K562 (cell line): ENCODE measurements around the gene MRPL48. TPM values are rescaled to one million over a fixed set of nuclear protein-coding genes. Genes with fewer than 3 reads are reported as not detected.

Experiments
- NCOR1 ChIP-seq: fragments of 450-650 bp; IDR thresholded peaks from 2 replicates; pipeline ENCODE4 v1.6.1; 2016; ENCODE audit warnings: mild to moderate bottlenecking, moderate library complexity
- NR3C1 ChIP-seq: sonication (generic); formaldehyde crosslinking; IDR thresholded peaks from 2 replicates; pipeline ENCODE4 v1.8.1; 2022; ENCODE audit warnings: missing genetic modification reagents
- RB1 ChIP-seq: fragments of 450-650 bp; IDR thresholded peaks from 2 replicates; pipeline ENCODE4 v1.6.1; 2017; ENCODE audit warnings: low read depth, mild to moderate bottlenecking
- RBM17 ChIP-seq: fragments of 200-400 bp; formaldehyde crosslinking; IDR thresholded peaks from 2 replicates; pipeline ENCODE4 v1.6.1; 2017; ENCODE audit warnings: low read depth, mild to moderate bottlenecking, low read length, borderline replicate concordance
- SAFB ChIP-seq: fragments of 200-400 bp; formaldehyde crosslinking; IDR thresholded peaks from 2 replicates; pipeline ENCODE4 v1.6.1; 2017; ENCODE audit warnings: low read depth, low read length, borderline replicate concordance
- SIRT6 ChIP-seq: IDR thresholded peaks from one replicate; pipeline ENCODE4 v1.6.1; 2012; ENCODE audit warnings: low read depth, mild to moderate bottlenecking, control low read depth, inconsistent platforms, low read length, moderate library complexity
- SMARCE1 ChIP-seq: fragments of 450-650 bp; IDR thresholded peaks from 2 replicates; pipeline ENCODE4 v1.7.1; 2016; ENCODE audit warnings: mild to moderate bottlenecking
- SRSF1 ChIP-seq: fragments of 200-400 bp; formaldehyde crosslinking; IDR thresholded peaks from 2 replicates; pipeline ENCODE4 v1.6.1; 2017; ENCODE audit warnings: mild to moderate bottlenecking, low read depth, low read length, moderate library complexity
- STAG1 ChIP-seq: sonication (generic); formaldehyde crosslinking; IDR thresholded peaks from 2 replicates; pipeline ENCODE4 v1.5.0; 2020; ENCODE audit warnings: missing genetic modification reagents, borderline replicate concordance
- ZBTB1 ChIP-seq: sonication (generic); formaldehyde crosslinking; IDR thresholded peaks from 2 replicates; pipeline ENCODE4 v1.8.1; 2023; ENCODE audit warnings: missing genetic modification reagents, low read depth, mild to moderate bottlenecking, borderline replicate concordance
- ZNF561 ChIP-seq: fragments of 450-650 bp; formaldehyde crosslinking; conservative IDR thresholded peaks from 2 replicates; pipeline ENCODE4 v1.4.0; 2020; ENCODE audit warnings: mild to moderate bottlenecking, moderate library complexity
- polyA plus RNA-seq, 8 experiments: library from polyadenylated mRNA; depleted of rRNA in 4 of 8; stranded (reverse) in 5 of 8; unstranded in 3 of 8; fragments of >200 nt; fragmentation: Nextera tagmentation in 2 of 8; fragmentation: Illumina TruSeq in 1 of 8; extraction: Ambion mirVana in 2 of 8; extraction: Trizol in 1 of 8; gene quantifications; 2 replicates each; pipeline versions ENCODE4 v1.2.1 to v1.2.3, GENCODE V29; 2011 to 2014; ENCODE audit warnings: inconsistent platforms in 1 of 8, missing spikeins in 1 of 8
- total RNA-seq, 7 experiments: library from RNA; depleted of rRNA in 6 of 7; stranded (reverse); fragments of >200 nt in 6 of 7; fragmentation: Illumina TruSeq in 2 of 7; extraction: Trizol in 2 of 7; gene quantifications; 2 replicates each; pipeline versions ENCODE4 v1.2.1 to v1.2.3, GENCODE V29; 2011 to 2021; ENCODE audit warnings: low replicate concordance in 1 of 7
- TF ChIP-seq, protein P1 (sequence below): sonication (generic); formaldehyde crosslinking; IDR thresholded peaks from 2 replicates; pipeline ENCODE4 v1.4.0; 2020; ENCODE audit warnings: mild to moderate bottlenecking, missing genetic modification reagents
- TF ChIP-seq, protein P2 (sequence below): IDR thresholded peaks from 2 replicates; pipeline ENCODE4 v1.6.1; 2012; ENCODE audit warnings: low read depth, low read length, improper control_type of control experiment, borderline replicate concordance
- TF ChIP-seq, protein P3 (sequence below): fragments of 450-650 bp; formaldehyde crosslinking; conservative IDR thresholded peaks from 2 replicates; pipeline ENCODE4 v1.4.0; 2022; ENCODE audit warnings: mild to moderate bottlenecking, missing genetic modification characterization
- TF ChIP-seq, protein P4 (sequence below): fragments of 250-450 bp; sonication (Bioruptor Pico); IDR thresholded peaks from 2 replicates; pipeline ENCODE4 v1.8.0; 2021; ENCODE audit warnings: mild to moderate bottlenecking, moderate library complexity
- TF ChIP-seq, protein P5 (sequence below): sonication (generic); formaldehyde crosslinking; IDR thresholded peaks from 2 replicates; pipeline ENCODE4 v1.8.0; 2022; ENCODE audit warnings: mild to moderate bottlenecking, low read depth, missing genetic modification reagents
- TF ChIP-seq, protein P6 (sequence below): fragments of 450-650 bp; IDR thresholded peaks from 2 replicates; pipeline ENCODE4 v1.6.1; 2014; ENCODE audit warnings: low read depth, mild to moderate bottlenecking, moderate library complexity, borderline replicate concordance

Gene MRPL48
- total and polyA plus RNA-seq, 9 of the 15 experiments (the other 6 are each of a cell fraction or from before 2014, with no cell fraction given): 66.0 to 237 (median 104) TPM

DNA sequence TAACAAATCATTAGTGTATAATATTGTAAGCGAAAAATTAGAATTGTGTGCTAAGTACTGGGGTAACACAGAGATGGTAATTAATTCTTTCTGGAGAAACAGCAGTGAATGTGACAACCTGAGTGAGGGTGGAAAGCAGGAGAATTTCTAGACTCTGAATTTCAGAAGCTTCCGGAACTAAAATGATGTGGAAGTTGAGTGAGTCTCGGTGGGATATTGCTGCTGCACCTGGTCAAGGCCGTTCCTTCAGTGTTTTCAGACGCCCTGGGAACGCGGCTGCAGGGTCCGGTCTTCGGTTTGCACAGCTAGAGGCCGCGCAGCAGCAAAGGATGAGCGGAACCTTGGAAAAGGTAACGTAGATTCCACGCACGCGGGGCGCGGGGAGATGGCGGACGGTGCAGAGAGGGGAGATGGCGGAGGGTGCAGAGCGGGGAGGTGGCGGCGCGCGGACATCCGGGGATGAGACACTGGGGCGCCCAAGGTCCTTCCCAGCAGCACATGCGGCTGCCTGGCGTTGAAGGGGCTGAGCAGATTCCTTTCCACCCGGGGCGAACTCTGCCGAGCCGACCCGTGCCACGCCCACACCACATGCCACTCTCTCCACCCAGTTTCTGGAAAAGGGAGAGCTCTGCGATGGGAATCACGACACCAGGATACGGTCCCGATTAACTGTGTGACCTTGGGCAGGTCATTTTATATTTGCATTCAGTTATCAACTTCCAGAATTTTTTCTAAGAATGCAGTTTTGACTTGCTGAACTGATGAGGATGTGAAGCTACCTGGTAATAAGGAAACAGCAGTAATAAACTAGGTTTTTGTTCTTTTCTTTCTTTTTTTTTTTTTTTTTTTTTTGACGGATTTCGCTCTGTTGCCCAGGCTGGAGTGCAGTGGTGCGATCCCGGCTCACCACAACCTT lies at the start of gene MRPL48 (continued):
- TF ChIP-seq, protein P1, sequence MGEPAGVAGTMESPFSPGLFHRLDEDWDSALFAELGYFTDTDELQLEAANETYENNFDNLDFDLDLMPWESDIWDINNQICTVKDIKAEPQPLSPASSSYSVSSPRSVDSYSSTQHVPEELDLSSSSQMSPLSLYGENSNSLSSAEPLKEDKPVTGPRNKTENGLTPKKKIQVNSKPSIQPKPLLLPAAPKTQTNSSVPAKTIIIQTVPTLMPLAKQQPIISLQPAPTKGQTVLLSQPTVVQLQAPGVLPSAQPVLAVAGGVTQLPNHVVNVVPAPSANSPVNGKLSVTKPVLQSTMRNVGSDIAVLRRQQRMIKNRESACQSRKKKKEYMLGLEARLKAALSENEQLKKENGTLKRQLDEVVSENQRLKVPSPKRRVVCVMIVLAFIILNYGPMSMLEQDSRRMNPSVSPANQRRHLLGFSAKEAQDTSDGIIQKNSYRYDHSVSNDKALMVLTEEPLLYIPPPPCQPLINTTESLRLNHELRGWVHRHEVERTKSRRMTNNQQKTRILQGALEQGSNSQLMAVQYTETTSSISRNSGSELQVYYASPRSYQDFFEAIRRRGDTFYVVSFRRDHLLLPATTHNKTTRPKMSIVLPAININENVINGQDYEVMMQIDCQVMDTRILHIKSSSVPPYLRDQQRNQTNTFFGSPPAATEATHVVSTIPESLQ (CRISPR knock-in tag): no peak
- TF ChIP-seq, protein P2, sequence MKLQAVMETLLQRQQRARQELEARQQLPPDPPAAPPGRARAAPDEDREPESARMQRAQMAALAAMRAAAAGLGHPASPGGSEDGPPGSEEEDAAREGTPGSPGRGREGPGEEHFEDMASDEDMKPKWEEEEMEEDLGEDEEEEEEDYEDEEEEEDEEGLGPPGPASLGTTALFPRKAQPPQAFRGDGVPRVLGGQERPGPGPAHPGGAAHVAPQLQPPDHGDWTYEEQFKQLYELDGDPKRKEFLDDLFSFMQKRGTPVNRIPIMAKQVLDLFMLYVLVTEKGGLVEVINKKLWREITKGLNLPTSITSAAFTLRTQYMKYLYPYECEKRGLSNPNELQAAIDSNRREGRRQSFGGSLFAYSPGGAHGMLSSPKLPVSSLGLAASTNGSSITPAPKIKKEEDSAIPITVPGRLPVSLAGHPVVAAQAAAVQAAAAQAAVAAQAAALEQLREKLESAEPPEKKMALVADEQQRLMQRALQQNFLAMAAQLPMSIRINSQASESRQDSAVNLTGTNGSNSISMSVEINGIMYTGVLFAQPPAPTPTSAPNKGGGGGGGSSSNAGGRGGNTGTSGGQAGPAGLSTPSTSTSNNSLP: no peak
- TF ChIP-seq, protein P3, sequence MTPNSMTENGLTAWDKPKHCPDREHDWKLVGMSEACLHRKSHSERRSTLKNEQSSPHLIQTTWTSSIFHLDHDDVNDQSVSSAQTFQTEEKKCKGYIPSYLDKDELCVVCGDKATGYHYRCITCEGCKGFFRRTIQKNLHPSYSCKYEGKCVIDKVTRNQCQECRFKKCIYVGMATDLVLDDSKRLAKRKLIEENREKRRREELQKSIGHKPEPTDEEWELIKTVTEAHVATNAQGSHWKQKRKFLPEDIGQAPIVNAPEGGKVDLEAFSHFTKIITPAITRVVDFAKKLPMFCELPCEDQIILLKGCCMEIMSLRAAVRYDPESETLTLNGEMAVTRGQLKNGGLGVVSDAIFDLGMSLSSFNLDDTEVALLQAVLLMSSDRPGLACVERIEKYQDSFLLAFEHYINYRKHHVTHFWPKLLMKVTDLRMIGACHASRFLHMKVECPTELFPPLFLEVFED (CRISPR knock-in tag): no peak
- TF ChIP-seq, protein P4, sequence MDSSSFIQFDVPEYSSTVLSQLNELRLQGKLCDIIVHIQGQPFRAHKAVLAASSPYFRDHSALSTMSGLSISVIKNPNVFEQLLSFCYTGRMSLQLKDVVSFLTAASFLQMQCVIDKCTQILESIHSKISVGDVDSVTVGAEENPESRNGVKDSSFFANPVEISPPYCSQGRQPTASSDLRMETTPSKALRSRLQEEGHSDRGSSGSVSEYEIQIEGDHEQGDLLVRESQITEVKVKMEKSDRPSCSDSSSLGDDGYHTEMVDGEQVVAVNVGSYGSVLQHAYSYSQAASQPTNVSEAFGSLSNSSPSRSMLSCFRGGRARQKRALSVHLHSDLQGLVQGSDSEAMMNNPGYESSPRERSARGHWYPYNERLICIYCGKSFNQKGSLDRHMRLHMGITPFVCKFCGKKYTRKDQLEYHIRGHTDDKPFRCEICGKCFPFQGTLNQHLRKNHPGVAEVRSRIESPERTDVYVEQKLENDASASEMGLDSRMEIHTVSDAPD (CRISPR knock-in tag): no peak
- no peak for TF ChIP-seq SRSF1
- no peak for TF ChIP-seq SMARCE1
- peak; percentile 44; the same call in 1 of the 2 replicates for TF ChIP-seq NCOR1
- TF ChIP-seq RB1: peak; percentile 87
- peak; percentile 66; the same call in 1 of the 2 replicates for TF ChIP-seq SAFB
- no peak for TF ChIP-seq RBM17
- TF ChIP-seq NR3C1 (CRISPR knock-in tag): no peak
- no peak for TF ChIP-seq SIRT6
- TF ChIP-seq ZNF561 (CRISPR knock-in tag): no peak
- TF ChIP-seq, protein P5, sequence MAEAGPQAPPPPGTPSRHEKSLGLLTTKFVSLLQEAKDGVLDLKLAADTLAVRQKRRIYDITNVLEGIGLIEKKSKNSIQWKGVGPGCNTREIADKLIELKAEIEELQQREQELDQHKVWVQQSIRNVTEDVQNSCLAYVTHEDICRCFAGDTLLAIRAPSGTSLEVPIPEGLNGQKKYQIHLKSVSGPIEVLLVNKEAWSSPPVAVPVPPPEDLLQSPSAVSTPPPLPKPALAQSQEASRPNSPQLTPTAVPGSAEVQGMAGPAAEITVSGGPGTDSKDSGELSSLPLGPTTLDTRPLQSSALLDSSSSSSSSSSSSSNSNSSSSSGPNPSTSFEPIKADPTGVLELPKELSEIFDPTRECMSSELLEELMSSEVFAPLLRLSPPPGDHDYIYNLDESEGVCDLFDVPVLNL: no peak
- TF ChIP-seq, protein P6, sequence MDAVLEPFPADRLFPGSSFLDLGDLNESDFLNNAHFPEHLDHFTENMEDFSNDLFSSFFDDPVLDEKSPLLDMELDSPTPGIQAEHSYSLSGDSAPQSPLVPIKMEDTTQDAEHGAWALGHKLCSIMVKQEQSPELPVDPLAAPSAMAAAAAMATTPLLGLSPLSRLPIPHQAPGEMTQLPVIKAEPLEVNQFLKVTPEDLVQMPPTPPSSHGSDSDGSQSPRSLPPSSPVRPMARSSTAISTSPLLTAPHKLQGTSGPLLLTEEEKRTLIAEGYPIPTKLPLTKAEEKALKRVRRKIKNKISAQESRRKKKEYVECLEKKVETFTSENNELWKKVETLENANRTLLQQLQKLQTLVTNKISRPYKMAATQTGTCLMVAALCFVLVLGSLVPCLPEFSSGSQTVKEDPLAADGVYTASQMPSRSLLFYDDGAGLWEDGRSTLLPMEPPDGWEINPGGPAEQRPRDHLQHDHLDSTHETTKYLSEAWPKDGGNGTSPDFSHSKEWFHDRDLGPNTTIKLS: peak; percentile 91
- no peak for TF ChIP-seq ZBTB1
- TF ChIP-seq STAG1 (CRISPR knock-in tag): no peak
